MM.1S (cell line): ENCODE results near the gene PHF1.

Experiments used
- CTCF ChIP-seq: fragments of 300-600 bp; sonication (generic); IDR thresholded peaks from 2 replicates; pipeline ENCODE4 v1.5.1; 2016; ENCODE audit warnings: antibody characterized with exemption, low read length, mixed read lengths
- EZH2 ChIP-seq: fragments of 300-600 bp; sonication (generic); optimal IDR thresholded peaks from 2 replicates; pipeline ENCODE3; 2017; ENCODE audit warnings: low read depth, mild to moderate bottlenecking, antibody characterized with exemption, low read length, mixed read lengths

GRCh38 chr6:33439956-33440648 is 29.3 kb downstream of the PHF1 start:
- TF ChIP-seq CTCF (no peak), EZH2 (no peak)
